GM12874 (cell line): ENCODE measurements around the gene GOLGB1.

ENCODE experiments used
- TF ChIP-seq, protein P1 (sequence below): IDR thresholded peaks from 2 replicates; pipeline ENCODE4 v1.5.1; 2011; ENCODE audit warnings: low read depth, mild to moderate bottlenecking, control low read depth, low read length, moderate library complexity; ENCODE audit not compliant: insufficient read depth

Gene GOLGB1

DNA sequence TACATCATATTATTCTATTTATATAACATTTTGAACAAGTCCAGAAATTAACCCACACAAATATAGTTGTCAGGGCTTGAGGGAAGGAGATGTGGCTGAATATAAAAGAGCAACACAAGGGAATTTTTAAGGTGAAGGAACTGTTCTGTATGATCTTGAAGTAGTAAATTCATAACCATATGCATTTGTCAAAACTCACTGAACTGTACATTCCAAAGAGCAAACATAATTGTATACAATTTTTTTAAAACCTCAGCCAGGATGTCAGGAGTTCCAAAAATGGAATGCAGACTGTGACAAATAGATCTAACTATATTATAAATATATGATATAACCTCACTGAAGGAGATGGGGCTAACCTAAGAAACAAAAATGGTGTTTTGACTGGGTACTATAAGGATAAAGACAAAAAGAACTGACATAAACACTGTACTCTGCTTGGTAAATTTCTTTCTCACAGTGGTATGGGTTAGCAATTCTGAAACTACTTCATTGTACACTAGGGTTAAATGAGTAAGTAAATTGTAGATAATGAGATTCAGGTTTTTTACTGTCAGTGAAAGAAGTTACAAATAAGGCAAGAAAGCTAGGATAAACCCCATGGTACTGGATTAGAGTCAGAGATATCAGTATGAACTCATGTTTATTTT, 14.4 kb downstream of the GOLGB1 start:
- TF ChIP-seq, protein P1, sequence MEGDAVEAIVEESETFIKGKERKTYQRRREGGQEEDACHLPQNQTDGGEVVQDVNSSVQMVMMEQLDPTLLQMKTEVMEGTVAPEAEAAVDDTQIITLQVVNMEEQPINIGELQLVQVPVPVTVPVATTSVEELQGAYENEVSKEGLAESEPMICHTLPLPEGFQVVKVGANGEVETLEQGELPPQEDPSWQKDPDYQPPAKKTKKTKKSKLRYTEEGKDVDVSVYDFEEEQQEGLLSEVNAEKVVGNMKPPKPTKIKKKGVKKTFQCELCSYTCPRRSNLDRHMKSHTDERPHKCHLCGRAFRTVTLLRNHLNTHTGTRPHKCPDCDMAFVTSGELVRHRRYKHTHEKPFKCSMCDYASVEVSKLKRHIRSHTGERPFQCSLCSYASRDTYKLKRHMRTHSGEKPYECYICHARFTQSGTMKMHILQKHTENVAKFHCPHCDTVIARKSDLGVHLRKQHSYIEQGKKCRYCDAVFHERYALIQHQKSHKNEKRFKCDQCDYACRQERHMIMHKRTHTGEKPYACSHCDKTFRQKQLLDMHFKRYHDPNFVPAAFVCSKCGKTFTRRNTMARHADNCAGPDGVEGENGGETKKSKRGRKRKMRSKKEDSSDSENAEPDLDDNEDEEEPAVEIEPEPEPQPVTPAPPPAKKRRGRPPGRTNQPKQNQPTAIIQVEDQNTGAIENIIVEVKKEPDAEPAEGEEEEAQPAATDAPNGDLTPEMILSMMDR: no peak

DNA sequence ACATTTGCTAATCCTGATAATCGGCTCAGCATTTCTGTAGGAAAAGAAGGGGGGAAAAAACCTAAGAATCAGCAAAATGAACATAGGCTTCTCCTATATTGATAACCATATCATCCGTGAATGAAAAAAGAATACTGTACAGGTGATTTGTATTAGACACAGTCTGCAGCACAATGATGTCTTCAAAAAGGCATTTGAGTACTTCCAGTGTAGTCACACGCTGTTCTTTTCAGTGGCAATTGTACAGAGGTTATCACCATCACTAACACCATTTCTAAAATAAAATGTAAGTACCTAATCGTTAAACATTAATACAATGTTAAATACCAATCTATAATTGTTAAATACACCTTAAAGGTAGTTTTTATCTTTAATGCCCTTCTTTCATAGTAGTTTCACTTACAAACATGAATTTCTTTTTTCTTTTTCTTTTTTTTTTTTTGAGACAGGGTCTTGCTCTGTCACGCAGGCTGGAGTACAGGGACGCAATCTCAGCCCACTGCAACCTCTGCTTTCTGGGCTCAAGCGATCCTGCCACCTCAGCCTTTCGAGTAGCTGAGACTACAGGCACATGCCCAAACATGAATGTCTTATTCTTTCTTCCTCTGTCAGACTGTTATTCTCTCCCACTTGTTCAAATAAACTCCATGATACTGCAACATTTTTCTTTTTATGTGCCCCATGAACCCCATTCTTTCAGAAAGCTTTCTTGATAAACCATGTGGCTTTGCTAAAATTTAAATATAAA, 18.4 kb downstream of the GOLGB1 start:
- TF ChIP-seq, protein P1: no peak

DNA sequence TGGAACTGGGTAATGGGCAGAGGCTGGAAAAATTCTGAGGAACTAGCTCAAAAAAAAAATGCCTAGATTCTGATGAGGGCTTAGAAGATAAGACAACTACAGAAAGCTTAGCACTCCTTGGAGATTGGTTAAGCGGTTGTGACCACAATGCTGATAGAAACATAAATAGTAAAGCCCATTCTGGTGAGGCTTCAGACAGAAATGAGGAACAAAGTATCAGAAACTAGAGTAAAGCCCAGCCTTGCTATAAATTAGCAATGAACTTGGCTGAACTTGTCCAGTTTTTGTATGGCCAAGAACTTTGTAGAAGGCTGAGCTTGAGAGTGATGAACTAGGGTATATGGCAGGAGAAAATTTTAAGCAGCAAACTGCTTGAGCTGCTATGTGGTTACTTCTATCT, 25.4 kb downstream of the GOLGB1 start:
- TF ChIP-seq, protein P1: no peak

DNA sequence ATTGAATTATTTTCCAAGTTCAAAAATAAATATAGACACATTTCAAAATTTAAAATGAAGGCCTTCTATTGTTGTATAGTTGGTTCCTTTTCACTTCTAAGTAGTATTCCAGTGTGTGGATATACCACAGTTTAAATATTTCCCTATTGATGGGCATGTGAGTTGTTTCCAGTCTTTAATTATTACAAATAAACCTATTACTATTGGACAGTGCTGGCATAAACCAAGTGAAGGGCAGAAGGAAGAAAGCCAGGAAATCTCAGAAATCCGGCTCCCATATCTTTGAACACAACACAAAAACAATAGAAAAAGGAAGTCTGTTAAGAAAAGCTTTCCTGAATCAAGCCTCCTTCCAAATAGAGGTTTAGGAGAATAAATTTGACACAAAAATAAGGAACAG, 26.1 kb downstream of the GOLGB1 start:
- TF ChIP-seq, protein P1: no peak

DNA sequence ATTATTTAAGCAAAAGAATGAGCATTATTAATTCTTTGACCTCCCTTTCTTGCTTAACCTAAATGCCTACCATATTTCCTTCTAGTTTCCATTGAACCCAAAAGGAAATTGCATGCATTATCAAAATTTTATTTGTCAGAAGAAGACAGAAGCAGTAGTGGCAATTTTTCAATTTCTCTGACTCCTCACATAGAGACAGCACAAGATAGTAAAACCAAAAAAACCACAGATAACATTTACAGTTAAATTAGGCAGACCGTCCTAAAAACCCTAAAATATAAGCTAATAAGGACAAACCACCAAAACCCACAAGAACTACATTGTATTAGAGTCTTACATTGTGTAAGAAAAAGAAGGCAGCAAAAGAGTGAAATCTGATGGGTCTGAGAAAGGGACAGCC, 27.1 kb downstream of the GOLGB1 start:
- TF ChIP-seq, protein P1: no peak

DNA sequence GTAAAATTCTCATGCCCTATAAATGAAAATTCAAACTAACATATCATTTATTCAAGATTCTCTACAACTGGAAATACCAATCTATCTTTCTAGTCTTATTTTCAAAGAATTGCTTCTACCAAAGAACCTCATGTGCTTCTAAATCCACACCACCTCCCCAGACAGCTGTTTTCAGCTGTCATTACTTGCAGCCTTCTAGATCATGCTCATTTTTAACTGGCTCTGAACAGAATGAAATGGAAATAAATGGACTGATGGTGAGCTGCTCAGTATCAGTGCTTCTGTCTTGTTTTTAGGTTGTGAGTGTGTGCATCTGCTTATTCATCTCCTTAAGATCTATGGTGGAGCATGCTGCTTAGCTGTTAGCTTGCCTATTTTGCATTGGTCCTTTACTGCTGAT, 29.4 kb downstream of the GOLGB1 start:
- TF ChIP-seq, protein P1: no peak

DNA sequence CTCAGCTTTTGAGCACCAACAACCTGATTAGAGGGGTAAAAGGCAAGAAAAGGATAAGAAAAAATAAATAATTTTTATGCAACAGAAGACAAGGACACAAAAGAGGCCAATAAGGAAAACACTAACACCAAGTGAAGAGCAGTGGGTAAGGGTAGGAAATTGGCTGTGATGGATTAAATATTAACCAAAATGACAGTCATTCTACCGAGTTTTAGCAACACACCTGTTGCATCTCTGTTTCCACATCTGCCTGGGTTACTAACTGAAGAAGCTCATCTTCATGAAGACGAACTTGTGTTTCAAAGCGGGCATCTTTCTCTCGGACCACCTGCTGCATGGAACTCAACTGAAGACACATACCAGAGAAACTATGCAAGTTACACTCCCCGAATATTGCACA, 30.1 kb downstream of the GOLGB1 start:
- TF ChIP-seq, protein P1: no peak
